ENCODE results near the gene CCDC117.

GRCh38 chr22:28813772-28814518 is 41.5 kb downstream of the CCDC117 start:
- TF ChIP-seq CTCF (IDR thresholded peaks at IDR 0.05; ENCODE audit: low read depth, low read length) = no peak
- TF ChIP-seq POLR2A (IDR thresholded peaks at IDR 0.05; ENCODE audit: extremely low read depth, insufficient read length) = no peak
